Muscle layer of duodenum (tissue), 2 donors: ENCODE measurements around the gene CORO6.
A peak's percentile ranks its signal among the peaks of the same experiment; 100 is the strongest.

Experiments used
- H3K27ac ChIP-seq: one replicate; pipeline ENCODE4 v1.7.0; 2013; ENCODE audit warnings: mild to moderate bottlenecking, low read length
- H3K27me3 ChIP-seq: one replicate; pipeline ENCODE4 v1.7.0; 2013; ENCODE audit warnings: low read depth, mild to moderate bottlenecking, control low read depth, low read length
- H3K36me3 ChIP-seq, 2 donors: one replicate each; pipeline ENCODE4 v1.7.0; 2013; ENCODE audit warnings: low read length in 2 of 2, control low read depth in 1 of 2, mild to moderate bottlenecking in 1 of 2; ENCODE audit not compliant: insufficient read depth in 2 of 2, control insufficient read depth in 1 of 2
- H3K4me1 ChIP-seq, 2 donors: one replicate each; pipeline ENCODE4 v1.7.0; 2013; ENCODE audit warnings: low read length in 2 of 2, mild to moderate bottlenecking in 2 of 2, control low read depth in 1 of 2, moderate library complexity in 1 of 2; ENCODE audit not compliant: insufficient read depth in 2 of 2, control insufficient read depth in 1 of 2
- H3K4me3 ChIP-seq, 2 donors: one replicate each; pipeline ENCODE4 v1.7.0; 2013; ENCODE audit warnings: low read length in 2 of 2, low read depth in 1 of 2, mild to moderate bottlenecking in 1 of 2
- H3K9me3 ChIP-seq, 2 donors: one replicate each; pipeline ENCODE4 v1.7.0; 2013; ENCODE audit warnings: low read length in 2 of 2, control low read depth in 1 of 2, mild to moderate bottlenecking in 1 of 2; ENCODE audit not compliant: control insufficient read depth in 1 of 2
- donor health status: healthy.

The CORO6 gene

DNA sequence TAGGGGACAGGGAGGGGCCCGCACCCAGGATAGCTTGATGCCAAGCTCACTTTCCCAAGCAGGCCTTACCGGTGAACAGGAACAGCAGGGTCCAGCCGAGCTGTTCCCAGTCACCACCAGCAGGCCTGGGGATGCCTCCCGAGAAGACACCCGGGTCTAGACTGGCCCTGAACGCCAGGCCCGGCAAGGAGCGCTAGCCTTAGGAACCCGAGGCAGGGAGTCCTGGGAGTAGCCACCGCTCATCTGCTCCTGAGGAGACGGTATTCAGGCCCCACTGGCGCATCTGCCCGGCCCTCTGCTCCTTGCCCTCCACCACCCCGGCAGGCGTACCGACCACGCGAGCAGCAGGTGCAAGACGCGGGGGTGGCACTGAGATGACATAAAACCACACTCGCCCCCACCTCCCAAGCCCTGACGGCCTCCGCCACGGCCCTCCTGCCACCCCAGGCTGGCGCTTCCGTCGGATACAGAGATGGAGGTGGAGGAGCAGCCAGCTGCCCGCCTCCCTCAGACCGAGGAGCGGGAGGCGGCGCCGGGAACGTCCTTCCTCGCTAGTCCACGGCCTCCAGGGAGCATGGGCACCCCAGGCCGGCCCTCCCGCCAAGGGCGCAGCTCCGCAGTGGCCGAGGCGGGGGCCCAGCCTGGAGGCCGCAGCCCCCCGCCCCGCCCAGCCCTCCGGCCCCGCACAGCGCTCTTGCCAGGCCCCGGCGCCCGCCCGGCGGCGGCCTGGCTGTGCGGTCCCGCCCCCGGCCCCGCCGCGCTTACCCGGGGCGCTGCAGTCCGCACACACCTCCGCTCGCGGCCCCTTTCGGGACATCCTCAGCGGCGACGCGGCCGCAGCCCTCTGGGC is 33.9 kb downstream of the CORO6 start:
- H3K27me3 ChIP-seq = no peaks in the 10 kb centered on the region
- H3K4me3 ChIP-seq = peak overlapping the region; percentile 79 to 89
- peaks cover 37 to 54% of the 10 kb centered on the region in 2 donors for H3K4me1 ChIP-seq
- H3K27ac ChIP-seq = peak overlapping the region; percentile 51
- no peaks in the 10 kb centered on the region for H3K36me3 ChIP-seq
- no peaks in the 10 kb centered on the region for H3K9me3 ChIP-seq

DNA sequence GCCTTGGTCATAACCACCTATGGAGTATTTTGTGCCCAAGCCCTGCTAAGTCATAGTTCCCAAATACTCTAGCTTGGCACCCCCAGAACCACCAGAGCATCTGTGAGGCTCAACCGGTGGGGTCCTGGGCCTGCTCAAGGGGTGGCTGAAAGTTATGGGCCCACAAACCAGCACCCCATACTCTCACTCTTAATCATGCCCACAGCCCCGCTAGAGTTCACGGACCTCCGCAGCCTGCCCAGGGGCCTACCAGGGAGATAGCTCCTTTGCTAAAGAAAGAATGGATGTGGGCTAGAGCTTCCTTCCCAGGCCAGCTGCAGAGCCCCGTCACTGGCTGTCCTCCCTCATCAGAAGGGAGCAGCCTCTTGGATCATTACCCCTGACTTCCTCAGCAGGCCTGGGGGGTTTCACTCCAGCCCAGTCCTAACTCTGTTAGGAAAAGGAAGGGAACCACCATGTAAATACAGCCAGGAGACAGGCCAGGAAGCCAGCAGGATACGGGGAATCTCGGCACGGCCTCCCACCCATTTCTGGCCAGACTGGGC is 34.6 kb downstream of the CORO6 start:
- Histone ChIP-seq H3K9me3 (no peaks in the 10 kb centered on the region), H3K36me3 (peaks cover 0 to 2% of the 10 kb centered on the region in 2 donors), H3K27me3 (no peaks in the 10 kb centered on the region), H3K4me1 (peaks cover 37 to 51% of the 10 kb centered on the region in 2 donors), H3K27ac (peak overlapping the region; percentile 51), H3K4me3 (peak overlapping the region; percentile 79 to 89)

DNA sequence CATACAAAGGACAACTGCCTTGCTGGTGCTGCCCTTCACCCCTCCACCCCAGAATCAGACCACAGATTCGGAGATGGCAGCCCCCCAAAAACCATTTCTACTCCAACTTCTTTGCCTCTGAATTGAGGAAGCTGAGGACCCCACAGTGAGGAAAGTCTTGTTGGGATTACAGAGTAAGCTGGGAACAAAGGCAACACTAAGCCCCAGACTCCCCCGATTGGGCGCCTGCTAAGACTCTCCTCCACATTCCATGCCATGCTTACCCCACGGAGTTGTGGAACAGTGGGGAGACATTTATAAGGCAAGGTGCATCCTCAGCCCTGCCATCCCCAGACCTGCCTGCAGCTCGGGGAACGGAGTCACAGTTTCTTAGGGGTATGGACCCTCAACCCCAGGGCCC is 35.1 kb downstream of the CORO6 start:
- Histone ChIP-seq H3K4me3 (peak overlapping the region; percentile 79 to 89), H3K36me3 (peaks cover 3% of the 10 kb centered on the region in 2 donors), H3K27me3 (no peaks in the 10 kb centered on the region), H3K9me3 (no peaks in the 10 kb centered on the region), H3K27ac (no peak overlapping the region), H3K4me1 (peaks cover 35 to 47% of the 10 kb centered on the region in 2 donors)

DNA sequence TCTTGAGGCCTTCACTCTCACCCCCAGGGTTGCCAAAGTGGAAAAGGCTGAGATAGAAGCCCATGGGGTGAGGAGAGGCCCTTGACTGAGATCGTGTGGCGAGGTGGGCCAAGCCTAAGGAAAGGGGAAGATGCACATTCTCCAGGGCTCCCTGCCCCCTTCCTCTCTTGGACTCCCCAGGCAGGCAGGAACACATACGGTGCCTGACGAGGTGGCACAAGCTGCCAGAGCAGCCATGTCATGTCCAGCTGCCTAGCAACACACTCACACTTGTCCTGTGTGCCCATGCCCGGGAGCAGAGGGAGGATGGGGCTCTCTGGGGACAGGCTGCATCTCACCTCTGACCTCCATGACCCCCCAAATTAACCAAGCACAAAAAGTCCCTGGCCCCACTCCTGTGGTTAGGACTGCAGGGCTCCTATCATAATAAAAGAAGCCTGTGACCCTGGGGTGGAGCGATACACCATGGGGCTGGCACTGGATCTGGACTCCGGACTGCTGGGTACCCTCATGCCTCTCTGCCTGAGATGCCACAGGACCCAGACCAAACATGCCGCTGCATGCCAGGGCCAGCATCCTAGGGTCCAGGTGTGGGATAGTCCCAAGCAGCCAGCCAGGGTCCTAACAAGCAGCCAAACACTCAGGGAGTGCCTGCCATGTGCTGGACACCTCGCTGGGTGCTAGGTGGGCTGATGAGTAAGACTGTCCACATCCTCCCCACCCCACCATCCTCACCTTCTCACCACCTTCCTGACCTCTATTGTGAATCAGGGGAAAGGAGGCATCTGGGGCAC is 35.8 kb downstream of the CORO6 start:
- Histone ChIP-seq H3K27ac (no peak overlapping the region), H3K27me3 (no peaks in the 10 kb centered on the region), H3K9me3 (no peaks in the 10 kb centered on the region), H3K4me3 (no peak overlapping the region), H3K4me1 (peaks cover 28 to 40% of the 10 kb centered on the region in 2 donors), H3K36me3 (peaks cover 5 to 8% of the 10 kb centered on the region in 2 donors)

DNA sequence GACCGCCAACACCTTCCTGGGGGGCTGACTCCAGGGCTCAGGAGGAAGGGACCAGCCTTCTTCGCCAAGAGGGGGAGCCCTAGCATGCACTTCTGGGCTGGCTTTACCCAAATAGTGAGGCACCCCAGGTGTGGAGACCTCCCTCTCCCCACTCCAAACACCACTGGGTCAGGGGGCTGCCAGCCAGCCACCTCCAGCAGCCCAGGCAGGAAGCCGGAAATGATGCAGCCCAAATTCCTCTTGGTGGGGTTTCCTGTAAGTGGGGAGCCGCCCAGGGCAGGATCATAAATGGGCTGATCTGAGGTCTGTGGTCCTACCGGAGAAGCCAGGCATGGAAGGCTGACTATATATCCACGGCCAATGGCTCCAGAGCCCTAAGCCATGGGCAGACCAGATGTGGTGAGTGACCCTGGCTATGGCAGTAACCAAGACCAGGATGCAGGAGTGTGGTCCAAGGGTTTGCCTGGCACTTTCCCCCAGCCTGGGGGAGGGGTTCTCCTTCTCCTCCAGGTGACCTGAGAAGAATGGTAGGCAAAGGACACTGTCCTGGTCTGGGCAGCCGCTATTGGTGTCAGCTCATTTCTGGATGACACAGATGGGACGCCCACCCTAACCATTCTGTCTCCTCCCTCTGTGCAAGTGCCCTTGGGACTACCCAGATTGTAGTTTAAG is 37.5 kb downstream of the CORO6 start:
- peak overlapping the region; percentile 45 for H3K27ac ChIP-seq

DNA sequence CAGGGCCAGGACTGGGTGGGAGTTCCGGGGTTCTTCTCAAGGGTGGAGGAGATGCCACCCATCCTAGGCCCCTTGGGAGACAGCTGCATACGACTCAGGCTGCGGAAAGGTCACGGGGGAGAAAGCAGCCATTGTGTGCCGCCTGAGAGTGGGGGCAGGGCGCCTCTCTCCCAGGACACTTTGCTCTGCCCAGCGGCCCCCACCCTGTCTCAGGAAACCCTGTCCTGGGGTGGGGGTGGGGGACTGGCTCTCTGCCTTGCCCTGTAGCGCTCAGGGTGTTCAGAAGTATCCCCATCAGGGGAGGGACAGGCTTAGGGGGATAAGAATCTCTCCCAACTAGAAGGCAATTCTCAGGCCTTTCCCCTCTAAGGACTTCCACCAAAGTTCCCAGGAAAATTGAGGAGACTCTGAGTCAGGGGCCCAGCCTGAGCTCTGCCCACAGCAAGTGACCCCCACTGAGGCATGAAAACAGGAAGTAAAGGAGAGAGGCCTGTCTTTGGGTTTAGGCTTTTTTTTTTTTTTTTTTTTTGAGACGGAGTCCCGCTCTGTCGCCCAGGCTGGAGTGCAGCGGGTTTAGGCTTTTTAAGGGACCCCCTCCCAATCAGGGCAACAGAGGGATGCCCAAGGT is 38.1 kb downstream of the CORO6 start:
- Histone ChIP-seq H3K27me3 (no peaks in the 10 kb centered on the region), H3K4me1 (peaks cover 17% of the 10 kb centered on the region in 2 donors), H3K4me3 (no peak overlapping the region), H3K36me3 (peaks cover 8 to 15% of the 10 kb centered on the region in 2 donors), H3K9me3 (no peaks in the 10 kb centered on the region), H3K27ac (peak overlapping the region; percentile 45)

More for the DNA sequence above, 37.5 kb downstream of the CORO6 start:
- H3K27me3 ChIP-seq = no peaks in the 10 kb centered on the region
- peak overlapping the region in 1 of 2 donors; percentile 26 for H3K4me3 ChIP-seq
- peaks cover 21 to 23% of the 10 kb centered on the region in 2 donors for H3K4me1 ChIP-seq
- H3K9me3 ChIP-seq = no peaks in the 10 kb centered on the region
- peaks cover 8 to 15% of the 10 kb centered on the region in 2 donors for H3K36me3 ChIP-seq

DNA sequence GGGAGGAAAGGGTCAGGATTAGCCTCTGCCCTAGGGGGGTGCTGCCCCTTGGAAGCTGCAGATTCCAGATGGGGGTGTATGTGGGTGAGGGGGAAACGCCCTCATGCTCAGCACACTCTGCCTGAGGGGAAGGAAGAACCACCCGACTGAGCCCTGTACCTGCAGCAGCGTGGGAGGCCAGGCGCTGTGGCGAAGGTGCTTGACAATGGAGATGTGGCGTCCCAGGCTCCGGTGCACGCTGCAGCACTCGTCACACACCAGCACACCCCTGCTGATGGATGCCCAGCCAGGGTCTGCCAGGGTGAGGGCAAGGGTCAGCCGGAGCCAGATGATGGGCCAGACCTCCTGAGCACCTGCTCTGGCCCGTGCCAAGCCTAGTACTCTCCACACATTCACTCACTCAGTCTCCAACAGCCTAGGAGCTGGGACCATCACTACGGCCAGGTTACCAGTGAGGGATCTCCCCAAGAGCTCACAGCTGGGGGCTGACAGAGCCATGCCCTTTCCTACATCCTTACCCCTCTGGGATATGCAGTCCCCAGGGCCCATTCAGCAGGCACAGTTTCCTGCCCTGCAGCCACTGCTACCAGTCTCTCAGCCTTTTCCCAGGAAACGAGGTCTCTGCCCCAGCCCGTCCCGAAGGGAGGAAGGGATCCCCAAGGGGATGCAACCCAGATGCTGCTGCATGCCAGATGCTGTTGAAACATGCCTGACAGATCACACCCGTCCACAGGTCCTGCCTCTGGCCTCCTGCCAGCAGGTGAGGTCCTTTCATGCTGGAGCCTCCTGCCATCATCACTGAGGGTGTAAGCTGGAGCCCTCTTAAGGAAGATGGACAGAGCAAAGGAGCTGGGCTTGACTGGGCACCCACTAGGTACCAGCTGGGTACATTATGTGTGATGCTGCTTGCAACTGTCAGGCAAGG is 39.1 kb downstream of the CORO6 start:
- Histone ChIP-seq H3K27me3 (no peaks in the 10 kb centered on the region), H3K27ac (no peak overlapping the region), H3K4me1 (peaks cover 17% of the 10 kb centered on the region in 2 donors), H3K9me3 (no peaks in the 10 kb centered on the region), H3K4me3 (no peak overlapping the region), H3K36me3 (peaks cover 8 to 15% of the 10 kb centered on the region in 2 donors)

DNA sequence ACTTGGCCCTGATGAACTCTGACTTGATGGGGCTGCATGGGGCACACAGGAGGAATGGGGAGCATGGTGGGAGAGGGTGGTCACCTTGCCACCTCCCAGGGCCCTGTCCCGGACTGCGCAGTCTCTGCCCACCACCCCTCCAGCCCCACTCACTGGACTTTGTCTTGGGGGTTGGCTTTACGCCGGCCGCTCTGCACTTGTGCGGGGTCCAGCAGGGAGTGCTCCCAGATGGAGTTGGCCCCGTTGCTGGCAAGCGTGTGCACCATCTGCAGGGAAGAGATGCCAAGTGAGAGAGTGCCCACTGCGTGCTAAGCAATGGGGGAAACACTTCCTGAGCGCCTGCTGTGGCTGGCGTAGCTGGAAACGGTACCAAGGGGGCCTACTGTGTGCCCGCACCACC is 39.9 kb downstream of the CORO6 start:
- Histone ChIP-seq H3K36me3 (peaks cover 12 to 22% of the 10 kb centered on the region in 2 donors), H3K4me3 (no peak overlapping the region), H3K27me3 (no peaks in the 10 kb centered on the region), H3K9me3 (no peaks in the 10 kb centered on the region), H3K27ac (no peak overlapping the region), H3K4me1 (peaks cover 10 to 20% of the 10 kb centered on the region in 2 donors)

DNA sequence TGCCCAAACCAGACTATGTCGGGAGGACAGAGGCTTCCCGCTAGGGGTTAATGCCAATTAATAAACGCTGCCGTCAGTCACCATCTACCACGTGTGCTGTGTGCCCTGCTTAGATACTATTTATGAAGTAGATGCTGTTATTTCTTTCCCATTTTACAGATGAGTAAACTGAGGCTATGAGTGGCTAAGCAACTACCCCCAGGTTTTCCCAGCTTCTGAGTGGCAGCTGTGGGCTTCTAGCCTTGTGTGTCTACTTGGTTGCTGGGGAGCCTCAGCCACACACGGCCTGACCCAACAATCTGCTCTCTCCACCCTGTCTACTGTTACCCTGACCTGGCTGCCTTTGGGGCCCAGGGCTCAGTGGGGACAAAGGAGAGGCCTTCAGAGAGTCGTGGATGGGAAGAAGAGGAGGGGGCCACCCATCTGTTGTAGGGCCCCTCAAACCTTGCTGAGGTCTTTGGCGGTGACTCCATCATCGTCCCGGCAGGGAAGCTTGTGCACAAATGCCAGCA is 40.4 kb downstream of the CORO6 start:
- H3K36me3 ChIP-seq = peaks cover 12 to 26% of the 10 kb centered on the region in 2 donors
- no peak overlapping the region for H3K27ac ChIP-seq
- H3K27me3 ChIP-seq = no peaks in the 10 kb centered on the region
- no peaks in the 10 kb centered on the region for H3K9me3 ChIP-seq
- no peak overlapping the region for H3K4me3 ChIP-seq
- peaks cover 7 to 20% of the 10 kb centered on the region in 2 donors for H3K4me1 ChIP-seq
